GM19467 (cell line): Measurements from ENCODE around the gene PNCK.

Experiments used
- ATAC-seq: cut with Tn5 transposase; IDR thresholded peaks from one replicate; pipeline ENCODE4 v1.9.1; 2021; ENCODE audit warnings: mild to moderate bottlenecking, moderate library complexity; ENCODE audit not compliant: unreplicated experiment

PNCK gene

DNA sequence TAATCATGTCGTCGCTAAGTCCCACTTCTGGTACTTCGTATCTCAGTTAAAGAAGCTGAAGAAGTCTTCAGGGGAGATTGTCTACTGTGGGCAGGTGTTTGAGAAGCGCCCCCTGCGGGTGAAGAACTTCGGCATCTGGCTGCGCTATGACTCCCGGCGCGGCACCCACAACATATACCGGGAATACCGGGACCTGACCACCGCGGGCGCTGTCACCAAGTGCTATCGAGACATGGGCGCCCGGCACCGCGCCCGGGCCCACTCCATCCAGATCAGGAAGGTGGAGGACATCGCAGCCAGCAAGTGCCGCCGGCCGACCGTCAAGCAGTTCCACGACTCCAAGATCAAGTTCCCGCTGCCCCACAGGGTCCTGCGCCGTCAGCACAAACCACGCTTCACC lies 11.3 kb downstream of the PNCK start:
- ATAC-seq = no peak

DNA sequence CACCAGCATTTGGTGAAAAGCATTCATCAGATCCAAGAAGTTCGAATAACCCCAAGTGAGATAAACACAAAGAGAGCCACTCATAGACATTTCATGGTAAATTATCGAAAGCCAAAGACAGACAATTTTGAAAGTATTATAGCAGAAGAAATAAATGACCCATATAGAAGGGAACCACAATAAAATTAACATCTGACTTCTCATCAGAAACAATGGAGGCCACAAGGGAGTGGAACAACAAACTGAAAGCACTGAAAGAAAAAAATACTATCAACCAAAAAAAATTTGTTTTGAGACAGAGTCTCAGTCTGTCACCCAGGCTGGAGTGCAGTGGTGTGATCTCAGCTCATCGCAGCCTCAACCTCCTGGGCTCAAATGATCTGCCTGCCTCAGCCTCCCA lies 14.3 kb downstream of the PNCK start:
- no peak for ATAC-seq

DNA sequence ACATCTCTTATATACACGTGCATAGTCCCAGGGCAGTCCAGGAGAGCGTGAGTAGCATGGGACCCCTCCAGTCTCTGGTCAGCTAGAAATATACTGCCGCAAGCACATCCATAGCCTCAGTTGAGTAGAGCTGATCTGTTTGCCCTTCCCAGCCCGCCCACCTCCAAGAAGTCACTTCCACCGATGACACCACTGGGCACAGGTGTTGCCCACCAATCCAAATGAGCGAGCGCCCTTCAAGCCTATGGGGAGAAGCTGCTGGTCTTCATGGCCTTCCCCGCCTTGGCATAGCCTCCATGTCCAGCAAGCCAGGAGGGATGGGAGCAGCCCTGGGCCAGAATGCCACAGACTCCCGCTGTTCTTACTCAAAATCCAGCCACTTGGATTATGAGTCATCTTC lies 16.5 kb downstream of the PNCK start:
- ATAC-seq = no peak

DNA sequence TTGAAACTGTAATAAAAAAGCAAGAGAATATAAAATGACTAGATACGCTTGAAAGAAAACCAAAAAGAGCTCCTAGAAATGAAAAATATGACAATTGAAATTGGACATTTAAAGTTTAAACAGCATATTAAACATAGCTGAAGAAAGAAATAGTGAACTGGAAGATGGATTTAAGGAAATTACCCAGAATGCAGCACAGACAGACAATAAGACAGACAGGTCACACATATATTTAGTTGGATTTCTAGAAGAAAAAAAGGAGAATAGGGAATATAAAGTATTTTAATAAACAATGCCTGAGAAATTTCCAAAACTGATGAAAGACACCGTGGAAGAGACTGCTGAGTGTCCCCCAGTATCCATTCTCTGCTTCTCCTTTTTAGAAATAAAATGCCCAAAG lies 20.1 kb downstream of the PNCK start:
- no peak for ATAC-seq

- ATAC-seq = no peak
Observed at GRCh38 chrX:153651540-153652079, 22.0 kb downstream of the PNCK start.

GRCh38 chrX:153650959-153651358 lies 22.7 kb downstream of the PNCK start:
- ATAC-seq = no peak

- no peak for ATAC-seq
Observed at GRCh38 chrX:153649915-153650782, 23.5 kb downstream of the PNCK start.

- ATAC-seq = no peak
Observed at GRCh38 chrX:153649178-153649914, 24.3 kb downstream of the PNCK start.

- ATAC-seq = no peak
Observed at GRCh38 chrX:153648358-153649177, 25.0 kb downstream of the PNCK start.

- no peak for ATAC-seq
Observed at GRCh38 chrX:153647461-153648357, 25.9 kb downstream of the PNCK start.

GRCh38 chrX:153646620-153647373 lies 26.8 kb downstream of the PNCK start, which contains the start of gene DUSP9:
Gene DUSP9, plus strand, starts transcription at chrX:153647203. Its CDS starts 751 bp downstream, at chrX:153647954.
- ATAC-seq = no peak

- no peak for ATAC-seq
Observed at GRCh38 chrX:153645921-153646488, 27.6 kb downstream of the PNCK start.

- ATAC-seq = no peak
Observed at GRCh38 chrX:153645151-153645550, 28.5 kb downstream of the PNCK start.

- no peak for ATAC-seq
Observed at GRCh38 chrX:153644356-153645125, 29.1 kb downstream of the PNCK start.

GRCh38 chrX:153643431-153644351 lies 29.9 kb downstream of the PNCK start:
- ATAC-seq = no peak

DNA sequence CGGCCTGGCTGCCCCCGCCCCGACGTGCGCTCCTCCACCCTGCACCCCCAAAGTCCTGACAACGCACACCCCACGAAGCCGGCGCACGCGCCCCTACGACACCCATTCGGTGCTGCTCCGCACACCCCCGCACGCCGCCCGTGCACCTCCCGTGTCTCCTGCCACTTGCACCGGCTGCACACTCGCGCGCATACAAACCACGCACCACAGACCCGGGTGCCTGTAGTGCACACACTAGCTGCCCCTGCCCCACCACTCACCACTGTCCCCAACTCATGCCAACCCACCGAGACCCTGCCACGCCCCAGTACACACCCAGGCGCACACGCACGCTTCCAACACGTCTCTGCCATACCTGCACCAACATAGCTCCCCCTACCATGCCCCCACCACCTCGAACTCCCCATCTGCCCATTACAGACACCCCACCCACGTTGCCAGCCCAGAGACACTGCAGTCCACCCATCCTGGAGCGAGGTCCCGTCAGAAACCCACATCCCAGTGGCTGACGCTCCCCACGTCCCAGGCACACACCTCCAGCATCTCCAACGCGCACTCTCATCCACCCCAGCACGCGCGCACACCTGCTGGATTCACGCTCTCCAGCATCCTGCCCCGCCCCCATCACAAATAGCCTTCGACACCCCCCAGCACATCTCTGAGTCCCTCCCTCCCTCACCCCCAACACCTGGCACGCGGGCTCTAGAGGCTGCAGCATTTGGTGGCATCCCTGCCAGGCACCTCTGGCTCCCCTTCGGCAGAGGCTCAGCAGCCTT lies 30.8 kb downstream of the PNCK start:
- ATAC-seq = no peak
